Measurements from ENCODE around the gene CEBPB.

The CEBPB gene

GRCh38 chr20:50213531-50214106, 23.0 kb downstream of the CEBPB start:
- TF ChIP-seq SIN3A (IDR thresholded peaks at IDR 0.05; ENCODE audit: borderline replicate concordance, insufficient read depth, low read length): no peak
- TF ChIP-seq FOXP2 (optimal IDR thresholded peaks at IDR 0.05; ENCODE audit: borderline replicate concordance, extremely low read depth, extremely low read length, insufficient read depth): no peak
- TF ChIP-seq TAF1 (IDR thresholded peaks at IDR 0.05; ENCODE audit: borderline replicate concordance, insufficient read depth, low read length): no peak
- TF ChIP-seq REST (IDR thresholded peaks at IDR 0.05; ENCODE audit: insufficient read depth in 1 of 2, low read depth in 2 of 2, low read length in 2 of 2): no peak
- TF ChIP-seq POLR2AphosphoS5 (IDR thresholded peaks at IDR 0.05; ENCODE audit: low read depth, low read length): no peak

GRCh38 chr20:50214226-50215024, 23.8 kb downstream of the CEBPB start:
- TF ChIP-seq SIN3A (IDR thresholded peaks at IDR 0.05; ENCODE audit: borderline replicate concordance, insufficient read depth, low read length): no peak

- TF ChIP-seq POLR2AphosphoS5 (IDR thresholded peaks at IDR 0.05; ENCODE audit: low read depth, low read length) (no peak), SIN3A (IDR thresholded peaks at IDR 0.05; ENCODE audit: borderline replicate concordance, insufficient read depth, low read length) (no peak), REST (IDR thresholded peaks at IDR 0.05; ENCODE audit: insufficient read depth in 1 of 2, low read depth in 2 of 2, low read length in 2 of 2) (no peak), FOXP2 (optimal IDR thresholded peaks at IDR 0.05; ENCODE audit: borderline replicate concordance, extremely low read depth, extremely low read length, insufficient read depth) (no peak)
Observed at GRCh38 chr20:50215101-50215690, 24.6 kb downstream of the CEBPB start.

- TF ChIP-seq FOXP2 (optimal IDR thresholded peaks at IDR 0.05; ENCODE audit: borderline replicate concordance, extremely low read depth, extremely low read length, insufficient read depth): no peak
- TF ChIP-seq POLR2AphosphoS5 (IDR thresholded peaks at IDR 0.05; ENCODE audit: low read depth, low read length): no peak
- TF ChIP-seq REST (IDR thresholded peaks at IDR 0.05; ENCODE audit: insufficient read depth in 1 of 2, low read depth in 2 of 2, low read length in 2 of 2): no peak
- TF ChIP-seq SIN3A (IDR thresholded peaks at IDR 0.05; ENCODE audit: borderline replicate concordance, insufficient read depth, low read length): no peak
- TF ChIP-seq TAF1 (IDR thresholded peaks at IDR 0.05; ENCODE audit: borderline replicate concordance, insufficient read depth, low read length): no peak
Observed at GRCh38 chr20:50215926-50216325, 25.3 kb downstream of the CEBPB start.

GRCh38 chr20:50216543-50217206, 26.0 kb downstream of the CEBPB start:
- TF ChIP-seq REST (IDR thresholded peaks at IDR 0.05; ENCODE audit: insufficient read depth in 1 of 2, low read depth in 2 of 2, low read length in 2 of 2) (no peak), TAF1 (IDR thresholded peaks at IDR 0.05; ENCODE audit: borderline replicate concordance, insufficient read depth, low read length) (no peak), POLR2AphosphoS5 (IDR thresholded peaks at IDR 0.05; ENCODE audit: low read depth, low read length) (no peak)
